ENCODE measurements around the gene MACROD1.

DNA sequence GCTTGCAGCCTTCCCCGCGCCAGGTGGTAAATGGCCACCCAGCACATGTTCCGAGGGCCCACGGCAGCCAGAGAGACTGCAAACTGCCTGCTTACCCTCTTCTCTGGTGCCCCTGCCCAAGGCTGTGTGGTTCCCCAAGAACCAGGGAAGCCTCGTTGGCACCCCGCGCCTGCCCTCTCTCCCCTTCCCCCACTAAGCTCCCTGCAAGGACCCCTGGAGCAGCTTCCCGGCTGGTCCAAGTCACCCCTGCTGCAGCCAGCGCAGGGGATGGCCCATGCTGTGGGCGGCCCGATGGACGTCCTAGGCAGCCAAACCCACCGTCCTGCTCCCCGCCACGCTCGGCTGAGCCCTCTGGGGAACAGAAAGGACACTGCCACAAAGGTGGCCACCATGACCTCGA lies 30.2 kb downstream of the MACROD1 start:
- TF ChIP-seq POLR2A (IDR thresholded peaks at IDR 0.05; ENCODE audit: low read length), result no peak
- TF ChIP-seq GATA1 (IDR thresholded peaks at IDR 0.05; ENCODE audit: low read depth, low read length), result no peak

All from erythroblast (primary cell).